Measurements from ENCODE around the gene NLRP3.

The NLRP3 gene

DNA sequence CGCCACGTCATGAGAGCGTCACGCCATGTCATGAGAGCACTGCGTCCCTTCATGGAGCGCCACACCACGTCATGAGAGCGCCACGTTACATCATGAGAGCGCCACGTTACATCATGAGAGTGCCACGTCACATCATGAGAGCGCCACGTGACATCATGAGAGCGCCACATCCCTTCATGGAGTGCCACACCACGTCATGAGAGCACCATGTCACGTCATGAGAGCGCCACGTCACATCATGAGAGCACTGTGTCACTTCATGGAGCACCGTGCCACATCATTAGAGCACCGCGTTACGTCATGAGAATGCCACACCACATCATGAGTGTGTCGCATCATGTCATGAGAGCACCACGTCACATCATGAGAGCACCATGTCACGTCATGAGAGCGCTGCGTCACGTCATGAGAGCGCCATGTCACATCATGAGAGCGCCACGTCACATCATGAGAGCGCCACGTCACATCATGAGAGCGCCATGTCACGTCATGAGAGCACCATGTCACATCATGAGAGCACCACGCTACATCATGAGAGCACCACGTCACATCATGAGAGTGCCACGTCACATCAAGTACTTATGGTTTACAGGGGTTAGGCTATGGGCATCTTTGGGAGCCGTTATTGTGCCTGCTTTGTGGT lies 9.8 kb upstream of the NLRP3 start:
- no peaks in the 10 kb centered on the region for H3K27me3 ChIP-seq (ENCODE audit: low read depth)

DNA sequence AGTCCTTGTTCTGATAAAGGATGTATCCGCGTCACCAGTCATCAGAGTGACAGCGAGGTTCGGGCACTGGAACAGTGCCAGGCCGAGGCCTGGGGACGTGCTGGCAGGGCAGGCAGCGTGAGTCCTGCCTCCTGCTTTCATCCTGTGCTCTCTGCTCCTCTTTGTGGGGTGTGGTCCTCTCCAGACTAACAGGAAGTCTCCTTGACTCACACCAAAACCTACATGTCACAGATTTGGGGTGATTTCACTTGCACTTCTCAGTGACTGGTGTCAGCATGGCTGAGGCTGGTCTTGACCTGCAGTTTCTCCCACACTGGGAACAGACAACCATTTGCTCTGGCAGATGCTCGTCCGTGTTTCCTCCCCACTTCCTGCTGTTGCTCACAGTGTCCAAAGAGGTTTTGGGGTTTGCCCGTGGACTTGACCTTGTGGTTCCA lies 8.8 kb upstream of the NLRP3 start:
- no peak for DNase-seq (ENCODE audit: low spot score in 2 of 2)
- H3K4me1 ChIP-seq, result no peaks in the 10 kb centered on the region
- H3K27me3 ChIP-seq (ENCODE audit: low read depth), result no peaks in the 10 kb centered on the region
- H3K4me3 ChIP-seq, result no peak overlapping the region
- H3K9me3 ChIP-seq, result no peaks in the 10 kb centered on the region
- H3K36me3 ChIP-seq (replicated peaks), result no peaks in the 10 kb centered on the region
- in situ Hi-C loops (cut with MboI; ENCODE audit: low sequenced_read_pairs), result no loop called here

More for the DNA sequence above, 9.8 kb upstream of the NLRP3 start:
- H3K9me3 ChIP-seq, result no peaks in the 10 kb centered on the region
- H3K36me3 ChIP-seq (replicated peaks), result no peaks in the 10 kb centered on the region
- no peak overlapping the region for H3K4me3 ChIP-seq
- no peaks in the 10 kb centered on the region for H3K4me1 ChIP-seq
- in situ Hi-C loops (cut with MboI; ENCODE audit: low sequenced_read_pairs), result no loop called here
- no peak for DNase-seq (ENCODE audit: low spot score in 2 of 2)

DNA sequence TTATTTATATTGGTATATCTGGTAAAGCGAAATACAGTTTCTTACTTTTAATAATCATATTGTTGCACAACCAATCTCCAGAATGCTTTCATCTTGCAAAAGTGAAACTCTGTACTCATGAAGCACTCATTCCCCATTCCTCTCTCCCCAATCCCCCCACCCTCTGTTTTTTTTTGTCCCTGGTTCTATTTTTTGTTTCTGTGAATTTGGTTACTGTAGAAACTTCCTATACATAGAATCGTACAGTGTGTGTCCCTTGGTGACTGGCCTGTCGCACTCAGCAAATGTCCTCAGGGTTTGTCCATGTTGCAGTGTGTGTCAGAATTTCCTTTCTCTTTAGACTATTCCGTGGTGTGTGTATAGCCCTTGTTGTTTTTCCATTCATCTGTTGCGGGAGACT lies 7.9 kb upstream of the NLRP3 start:
- DNase-seq (ENCODE audit: low spot score in 2 of 2), result no peak
- Histone ChIP-seq H3K36me3 (replicated peaks) (no peaks in the 10 kb centered on the region), H3K9me3 (no peaks in the 10 kb centered on the region), H3K4me1 (no peaks in the 10 kb centered on the region), H3K4me3 (no peak overlapping the region), H3K27me3 (ENCODE audit: low read depth) (no peaks in the 10 kb centered on the region)
- in situ Hi-C loops (cut with MboI; ENCODE audit: low sequenced_read_pairs), result no loop called here

DNA sequence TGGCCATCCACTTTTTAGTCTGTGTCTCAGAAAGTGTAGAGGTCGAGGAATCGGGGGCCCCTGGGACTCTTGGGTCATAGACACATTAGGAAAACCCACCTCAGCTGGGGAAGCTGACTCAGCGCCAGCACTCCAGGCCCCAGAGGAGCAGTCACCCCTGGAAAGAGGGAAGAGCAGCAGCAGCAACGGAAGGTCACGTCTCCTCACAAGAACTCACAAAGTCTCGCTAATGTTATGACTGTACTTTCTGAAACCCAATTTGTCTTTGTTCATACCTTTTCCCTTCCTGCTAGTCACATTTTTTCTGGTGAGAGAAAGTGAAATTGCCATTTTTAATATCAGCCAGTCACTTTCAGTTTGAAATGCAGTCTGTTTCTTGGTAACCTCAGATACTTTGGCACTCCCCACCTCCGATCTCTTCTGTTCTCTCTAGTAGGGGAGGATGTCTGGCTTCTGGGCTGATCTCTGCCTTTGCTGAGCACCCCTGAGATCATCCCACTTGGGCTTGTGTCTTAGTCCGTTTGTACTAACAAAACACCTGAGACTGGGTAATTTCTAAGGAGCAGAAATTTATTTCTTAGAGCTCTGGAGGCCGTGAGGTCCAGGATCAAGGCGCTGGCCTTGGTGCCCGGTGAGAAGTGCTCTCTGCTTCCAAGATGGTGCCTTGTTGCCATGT lies 6.0 kb upstream of the NLRP3 start:
- peaks cover 1% of the 10 kb centered on the region; the same call in 1 of the 2 replicates for H3K27me3 ChIP-seq (ENCODE audit: low read depth)
- no peaks in the 10 kb centered on the region for H3K9me3 ChIP-seq
- in situ Hi-C loops (cut with MboI; ENCODE audit: low sequenced_read_pairs), result no loop called here
- DNase-seq (ENCODE audit: low spot score in 2 of 2), result no peak
- H3K4me3 ChIP-seq, result no peak overlapping the region
- no peaks in the 10 kb centered on the region for H3K36me3 ChIP-seq (replicated peaks)
- H3K4me1 ChIP-seq, result no peaks in the 10 kb centered on the region

DNA sequence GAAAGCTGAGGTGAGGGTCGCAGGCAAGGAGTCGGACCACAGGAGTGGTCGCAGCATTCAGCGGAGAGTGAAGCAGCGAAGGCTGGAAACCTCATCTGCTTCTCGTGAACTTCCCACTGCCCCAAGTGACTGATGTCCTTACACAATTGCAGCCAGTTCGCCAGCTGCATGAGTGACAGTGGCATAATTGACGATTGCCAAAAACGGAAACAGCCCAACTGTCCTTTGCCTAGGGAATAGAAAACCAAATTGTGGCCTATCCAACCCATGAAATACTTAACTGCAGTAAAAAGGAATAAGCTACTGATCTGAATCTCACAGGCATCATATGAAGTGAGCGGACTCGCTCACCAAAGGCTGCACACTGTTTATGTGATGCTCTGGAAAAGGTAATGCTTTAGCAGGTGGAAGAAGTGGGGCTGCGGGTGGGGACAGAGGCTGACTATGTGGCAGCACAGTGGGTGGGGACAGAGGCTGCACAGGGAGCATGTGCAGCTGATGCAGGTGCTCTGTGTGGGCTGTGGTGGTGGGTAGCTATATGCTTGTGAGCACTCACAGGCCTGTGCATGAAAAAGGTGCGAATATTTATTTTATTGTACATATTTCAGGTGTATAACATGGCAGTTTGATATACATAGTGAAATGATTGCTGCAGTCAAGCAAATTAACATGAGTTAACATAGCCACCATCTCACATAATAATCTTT lies 4.2 kb upstream of the NLRP3 start:
- H3K4me1 ChIP-seq, result no peaks in the 10 kb centered on the region
- DNase-seq (ENCODE audit: low spot score in 2 of 2), result no peak

DNA sequence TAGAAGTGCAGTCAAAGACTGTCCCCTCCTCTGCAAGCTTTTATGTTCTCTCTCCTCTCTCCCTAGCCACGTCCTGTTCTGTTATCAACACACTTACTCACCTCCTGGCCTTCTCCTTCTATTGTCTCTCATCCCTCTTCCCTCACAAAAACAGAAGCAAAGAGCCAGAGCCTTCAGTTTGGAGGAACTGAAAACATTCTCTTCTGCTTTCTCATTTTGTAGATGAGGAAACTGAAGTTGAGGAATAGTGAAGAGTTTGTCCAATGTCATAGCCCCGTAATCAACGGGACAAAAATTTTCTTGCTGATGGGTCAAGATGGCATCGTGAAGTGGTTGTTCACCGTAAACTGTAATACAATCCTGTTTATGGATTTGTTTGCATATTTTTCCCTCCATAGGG lies 1.9 kb downstream of the NLRP3 start:
- Histone ChIP-seq H3K4me1 (no peaks in the 10 kb centered on the region), H3K27me3 (ENCODE audit: low read depth) (peaks cover 15% of the 10 kb centered on the region; the same call in 1 of the 2 replicates), H3K36me3 (replicated peaks) (no peaks in the 10 kb centered on the region), H3K9me3 (no peaks in the 10 kb centered on the region), H3K4me3 (no peak overlapping the region)
- DNase-seq (ENCODE audit: low spot score in 2 of 2), result no peak
- in situ Hi-C loops (cut with MboI; ENCODE audit: low sequenced_read_pairs), result no loop called here

More for the DNA sequence above, 4.2 kb upstream of the NLRP3 start:
- peaks cover 15% of the 10 kb centered on the region; the same call in 1 of the 2 replicates for H3K27me3 ChIP-seq (ENCODE audit: low read depth)
- H3K9me3 ChIP-seq, result no peaks in the 10 kb centered on the region
- H3K36me3 ChIP-seq (replicated peaks), result no peaks in the 10 kb centered on the region
- no peak overlapping the region for H3K4me3 ChIP-seq
- in situ Hi-C loops (cut with MboI; ENCODE audit: low sequenced_read_pairs), result no loop called here

DNA sequence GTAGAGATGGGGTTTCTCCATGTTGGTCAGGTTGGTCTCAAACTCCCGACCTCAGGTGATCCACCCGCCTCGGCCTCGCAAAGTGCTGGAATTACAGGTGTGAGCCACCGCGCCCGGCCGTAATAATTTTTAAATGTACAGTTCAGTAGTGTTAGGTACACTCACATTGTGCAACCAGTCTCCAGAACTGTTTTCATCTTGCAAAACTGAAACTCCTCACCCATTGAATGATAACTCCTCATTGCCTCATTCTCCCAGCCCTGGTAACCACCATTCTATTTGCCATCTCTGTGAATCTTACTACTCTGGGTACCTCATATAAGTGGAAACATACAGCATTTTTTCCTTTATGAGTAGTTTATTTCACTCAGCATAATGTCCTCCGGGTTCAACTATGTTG lies 3.4 kb downstream of the NLRP3 start:
- Histone ChIP-seq H3K36me3 (replicated peaks) (no peaks in the 10 kb centered on the region), H3K27me3 (ENCODE audit: low read depth) (peaks cover 15% of the 10 kb centered on the region; the same call in 1 of the 2 replicates), H3K4me1 (no peaks in the 10 kb centered on the region), H3K9me3 (no peaks in the 10 kb centered on the region), H3K4me3 (no peak overlapping the region)
- no peak for DNase-seq (ENCODE audit: low spot score in 2 of 2)
- in situ Hi-C loops (cut with MboI; ENCODE audit: low sequenced_read_pairs), result no loop called here

DNA sequence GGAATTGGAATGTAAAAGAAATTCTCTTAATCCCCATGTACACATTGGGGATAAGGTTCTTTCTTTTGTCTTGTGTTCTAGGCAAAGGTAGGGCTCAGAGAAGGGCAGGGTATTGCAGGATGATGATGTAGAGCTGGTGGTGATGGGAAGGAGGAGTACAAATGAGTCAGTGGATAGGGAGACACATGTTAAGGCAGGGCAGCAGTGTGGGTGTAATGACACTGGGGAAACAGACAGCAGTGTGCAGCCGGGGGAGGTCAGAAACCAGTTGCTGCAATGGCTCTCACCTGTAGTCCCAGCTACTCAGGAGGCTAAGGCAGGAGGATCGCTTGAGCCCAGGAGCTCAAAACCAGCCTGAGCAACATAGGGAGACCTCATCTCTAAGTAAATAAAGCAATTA lies 5.1 kb downstream of the NLRP3 start:
- H3K4me1 ChIP-seq, result no peaks in the 10 kb centered on the region
- DNase-seq (ENCODE audit: low spot score in 2 of 2), result no peak
- H3K4me3 ChIP-seq, result no peak overlapping the region
- no peaks in the 10 kb centered on the region for H3K9me3 ChIP-seq
- no peaks in the 10 kb centered on the region for H3K36me3 ChIP-seq (replicated peaks)
- peaks cover 6% of the 10 kb centered on the region; the same call in 1 of the 2 replicates for H3K27me3 ChIP-seq (ENCODE audit: low read depth)
- in situ Hi-C loops (cut with MboI; ENCODE audit: low sequenced_read_pairs), result no loop called here

DNA sequence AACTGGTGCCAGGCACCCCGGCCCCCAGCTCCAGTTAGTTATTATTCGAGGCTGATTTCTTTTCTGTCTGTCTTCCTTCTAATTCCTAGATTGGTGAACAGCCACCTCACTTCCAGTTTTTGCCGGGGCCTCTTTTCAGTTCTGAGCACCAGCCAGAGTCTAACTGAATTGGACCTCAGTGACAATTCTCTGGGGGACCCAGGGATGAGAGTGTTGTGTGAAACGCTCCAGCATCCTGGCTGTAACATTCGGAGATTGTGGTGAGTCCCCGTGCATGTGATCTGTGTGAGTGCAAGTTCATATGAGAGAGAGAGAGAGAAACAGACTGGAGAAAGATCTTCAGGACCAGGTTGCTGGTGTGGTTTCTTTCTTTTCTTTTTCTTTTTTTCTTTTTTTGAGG lies 13.5 kb downstream of the NLRP3 start:
- no peak overlapping the region for H3K4me3 ChIP-seq
- no peaks in the 10 kb centered on the region for H3K27me3 ChIP-seq (ENCODE audit: low read depth)
- in situ Hi-C loops (cut with MboI; ENCODE audit: low sequenced_read_pairs), result no loop called here
- H3K4me1 ChIP-seq, result no peaks in the 10 kb centered on the region
- no peak for DNase-seq (ENCODE audit: low spot score in 2 of 2)
- no peaks in the 10 kb centered on the region for H3K36me3 ChIP-seq (replicated peaks)
- H3K9me3 ChIP-seq, result no peaks in the 10 kb centered on the region

DNA sequence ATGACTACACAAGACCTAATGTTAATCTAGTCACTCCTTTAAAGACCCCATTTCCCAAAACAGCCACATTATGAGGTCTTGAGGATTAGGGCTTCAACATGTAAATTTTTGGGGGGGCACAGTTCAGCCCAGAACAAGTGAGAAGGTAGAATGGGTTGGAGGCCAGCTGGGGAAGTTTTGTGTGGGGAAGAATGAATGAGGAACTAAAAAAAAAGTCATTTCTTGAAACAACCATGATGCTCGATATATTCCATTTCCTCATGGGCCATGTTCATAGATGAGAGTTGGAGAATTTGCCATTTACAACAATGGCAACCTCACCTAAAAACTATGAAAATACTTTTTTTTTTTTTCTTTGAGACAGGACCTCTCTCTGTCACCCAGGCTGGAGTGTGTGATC lies 14.5 kb downstream of the NLRP3 start:
- Histone ChIP-seq H3K4me3 (no peak overlapping the region), H3K4me1 (no peaks in the 10 kb centered on the region), H3K36me3 (replicated peaks) (no peaks in the 10 kb centered on the region), H3K27me3 (ENCODE audit: low read depth) (no peaks in the 10 kb centered on the region), H3K9me3 (no peaks in the 10 kb centered on the region)
- no peak for DNase-seq (ENCODE audit: low spot score in 2 of 2)
- in situ Hi-C loops (cut with MboI; ENCODE audit: low sequenced_read_pairs), result no loop called here

DNA sequence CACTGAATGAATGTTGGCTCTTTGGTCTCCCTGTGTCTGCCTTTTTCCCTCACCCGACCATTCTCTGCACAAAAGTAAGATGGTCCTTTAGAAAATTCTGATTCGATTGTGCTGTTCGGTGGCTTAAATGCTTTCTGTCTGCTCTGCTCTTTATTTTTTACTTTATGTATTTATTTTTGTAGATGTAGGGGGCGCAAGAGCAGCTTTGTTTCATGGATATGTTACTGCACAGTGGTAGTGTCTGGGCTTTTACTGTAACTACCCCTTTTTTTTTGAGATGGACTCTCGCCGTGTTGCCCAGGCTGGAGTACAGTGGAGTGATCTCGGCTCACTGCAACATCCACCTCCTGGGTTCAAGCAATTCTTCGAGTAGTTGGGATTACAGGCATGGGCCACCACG lies 15.7 kb downstream of the NLRP3 start:
- no peaks in the 10 kb centered on the region for H3K9me3 ChIP-seq
- H3K4me1 ChIP-seq, result no peaks in the 10 kb centered on the region
- in situ Hi-C loops (cut with MboI; ENCODE audit: low sequenced_read_pairs), result no loop called here
- H3K4me3 ChIP-seq, result no peak overlapping the region
- no peaks in the 10 kb centered on the region for H3K36me3 ChIP-seq (replicated peaks)
- H3K27me3 ChIP-seq (ENCODE audit: low read depth), result no peaks in the 10 kb centered on the region
- no peak for DNase-seq (ENCODE audit: low spot score in 2 of 2)

DNA sequence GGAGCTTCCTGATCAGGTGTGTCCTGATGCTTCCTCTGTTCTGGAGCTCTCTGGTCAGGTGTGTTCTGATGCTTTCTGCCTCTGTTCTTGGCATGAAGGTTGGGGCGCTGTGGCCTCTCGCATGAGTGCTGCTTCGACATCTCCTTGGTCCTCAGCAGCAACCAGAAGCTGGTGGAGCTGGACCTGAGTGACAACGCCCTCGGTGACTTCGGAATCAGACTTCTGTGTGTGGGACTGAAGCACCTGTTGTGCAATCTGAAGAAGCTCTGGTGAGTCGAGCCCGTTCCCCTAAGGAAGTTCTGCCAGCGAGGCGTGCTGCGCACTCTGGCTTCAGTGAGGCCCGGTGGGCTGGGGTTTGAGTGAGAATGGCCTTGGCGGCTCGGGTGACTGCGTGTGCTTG lies 18.0 kb downstream of the NLRP3 start:
- no peak overlapping the region for H3K4me3 ChIP-seq
- no peaks in the 10 kb centered on the region for H3K4me1 ChIP-seq
- H3K27me3 ChIP-seq (ENCODE audit: low read depth), result no peaks in the 10 kb centered on the region
- DNase-seq (ENCODE audit: low spot score in 2 of 2), result no peak
- H3K36me3 ChIP-seq (replicated peaks), result no peaks in the 10 kb centered on the region
- in situ Hi-C loops (cut with MboI; ENCODE audit: low sequenced_read_pairs), result no loop called here
- no peaks in the 10 kb centered on the region for H3K9me3 ChIP-seq

DNA sequence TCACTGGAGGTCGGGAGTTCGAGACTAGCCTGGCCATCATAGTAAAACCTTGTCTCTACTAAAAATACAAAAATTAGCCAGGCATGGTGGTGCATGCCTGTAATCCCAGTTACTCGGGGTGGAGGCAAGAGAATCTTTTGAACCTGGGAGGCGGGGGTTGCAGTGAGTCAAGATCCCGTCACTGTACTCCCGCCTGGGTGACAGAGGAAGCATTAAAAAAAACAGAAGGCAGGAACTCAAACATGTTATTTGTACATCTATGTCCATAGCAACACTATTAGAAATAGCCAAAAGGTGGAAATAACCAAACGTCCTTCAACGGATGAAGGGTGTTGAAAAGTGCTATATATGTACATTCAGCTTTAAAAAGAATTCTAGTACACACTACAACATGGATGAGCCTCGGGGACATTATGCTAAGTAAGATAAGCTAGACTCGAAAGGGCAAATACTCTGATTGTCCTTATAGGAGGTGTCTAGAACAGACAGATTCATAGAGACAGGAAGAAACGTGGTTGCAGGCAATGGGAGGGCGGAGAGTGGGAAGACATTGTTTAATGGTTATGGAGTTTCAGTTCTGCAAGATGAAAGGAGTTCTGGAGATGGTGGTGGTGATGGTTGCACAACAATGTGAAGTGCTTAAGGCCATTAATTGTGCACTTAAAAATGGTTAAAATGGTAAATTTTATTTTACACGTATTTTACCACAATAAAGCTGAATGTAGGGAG lies 19.2 kb downstream of the NLRP3 start:
- in situ Hi-C loops (cut with MboI; ENCODE audit: low sequenced_read_pairs), result no loop called here
- H3K36me3 ChIP-seq (replicated peaks), result no peaks in the 10 kb centered on the region
- H3K4me1 ChIP-seq, result no peaks in the 10 kb centered on the region
- H3K9me3 ChIP-seq, result no peaks in the 10 kb centered on the region
- no peak overlapping the region for H3K4me3 ChIP-seq
- H3K27me3 ChIP-seq (ENCODE audit: low read depth), result no peaks in the 10 kb centered on the region
- no peak for DNase-seq (ENCODE audit: low spot score in 2 of 2)

DNA sequence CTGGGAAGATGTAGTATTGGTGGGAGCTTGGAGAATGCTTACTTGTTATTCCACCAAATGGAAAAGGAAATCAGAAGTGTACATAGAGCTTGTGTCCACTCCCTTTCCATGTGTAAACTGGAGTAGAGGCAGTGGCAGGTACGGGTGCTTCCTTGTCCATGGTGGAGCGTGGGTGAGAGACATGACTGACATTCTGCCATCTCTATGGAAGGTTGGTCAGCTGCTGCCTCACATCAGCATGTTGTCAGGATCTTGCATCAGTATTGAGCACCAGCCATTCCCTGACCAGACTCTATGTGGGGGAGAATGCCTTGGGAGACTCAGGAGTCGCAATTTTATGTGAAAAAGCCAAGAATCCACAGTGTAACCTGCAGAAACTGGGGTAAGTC lies 19.8 kb downstream of the NLRP3 start:
- Histone ChIP-seq H3K36me3 (replicated peaks) (no peaks in the 10 kb centered on the region), H3K9me3 (no peaks in the 10 kb centered on the region), H3K27me3 (ENCODE audit: low read depth) (no peaks in the 10 kb centered on the region), H3K4me3 (no peak overlapping the region), H3K4me1 (no peaks in the 10 kb centered on the region)
- in situ Hi-C loops (cut with MboI; ENCODE audit: low sequenced_read_pairs), result no loop called here
- no peak for DNase-seq (ENCODE audit: low spot score in 2 of 2)
